NCI-H2029 (cell line): Measurements from ENCODE around the gene INTS1.

Source experiments
- DNase-seq: peaks from one replicate; lab custom pipeline; 2025; lab: John Stamatoyannopoulos, UW

Gene INTS1, protein sequence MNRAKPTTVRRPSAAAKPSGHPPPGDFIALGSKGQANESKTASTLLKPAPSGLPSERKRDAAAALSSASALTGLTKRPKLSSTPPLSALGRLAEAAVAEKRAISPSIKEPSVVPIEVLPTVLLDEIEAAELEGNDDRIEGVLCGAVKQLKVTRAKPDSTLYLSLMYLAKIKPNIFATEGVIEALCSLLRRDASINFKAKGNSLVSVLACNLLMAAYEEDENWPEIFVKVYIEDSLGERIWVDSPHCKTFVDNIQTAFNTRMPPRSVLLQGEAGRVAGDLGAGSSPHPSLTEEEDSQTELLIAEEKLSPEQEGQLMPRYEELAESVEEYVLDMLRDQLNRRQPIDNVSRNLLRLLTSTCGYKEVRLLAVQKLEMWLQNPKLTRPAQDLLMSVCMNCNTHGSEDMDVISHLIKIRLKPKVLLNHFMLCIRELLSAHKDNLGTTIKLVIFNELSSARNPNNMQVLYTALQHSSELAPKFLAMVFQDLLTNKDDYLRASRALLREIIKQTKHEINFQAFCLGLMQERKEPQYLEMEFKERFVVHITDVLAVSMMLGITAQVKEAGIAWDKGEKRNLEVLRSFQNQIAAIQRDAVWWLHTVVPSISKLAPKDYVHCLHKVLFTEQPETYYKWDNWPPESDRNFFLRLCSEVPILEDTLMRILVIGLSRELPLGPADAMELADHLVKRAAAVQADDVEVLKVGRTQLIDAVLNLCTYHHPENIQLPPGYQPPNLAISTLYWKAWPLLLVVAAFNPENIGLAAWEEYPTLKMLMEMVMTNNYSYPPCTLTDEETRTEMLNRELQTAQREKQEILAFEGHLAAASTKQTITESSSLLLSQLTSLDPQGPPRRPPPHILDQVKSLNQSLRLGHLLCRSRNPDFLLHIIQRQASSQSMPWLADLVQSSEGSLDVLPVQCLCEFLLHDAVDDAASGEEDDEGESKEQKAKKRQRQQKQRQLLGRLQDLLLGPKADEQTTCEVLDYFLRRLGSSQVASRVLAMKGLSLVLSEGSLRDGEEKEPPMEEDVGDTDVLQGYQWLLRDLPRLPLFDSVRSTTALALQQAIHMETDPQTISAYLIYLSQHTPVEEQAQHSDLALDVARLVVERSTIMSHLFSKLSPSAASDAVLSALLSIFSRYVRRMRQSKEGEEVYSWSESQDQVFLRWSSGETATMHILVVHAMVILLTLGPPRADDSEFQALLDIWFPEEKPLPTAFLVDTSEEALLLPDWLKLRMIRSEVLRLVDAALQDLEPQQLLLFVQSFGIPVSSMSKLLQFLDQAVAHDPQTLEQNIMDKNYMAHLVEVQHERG (N-terminal part only)

DNA sequence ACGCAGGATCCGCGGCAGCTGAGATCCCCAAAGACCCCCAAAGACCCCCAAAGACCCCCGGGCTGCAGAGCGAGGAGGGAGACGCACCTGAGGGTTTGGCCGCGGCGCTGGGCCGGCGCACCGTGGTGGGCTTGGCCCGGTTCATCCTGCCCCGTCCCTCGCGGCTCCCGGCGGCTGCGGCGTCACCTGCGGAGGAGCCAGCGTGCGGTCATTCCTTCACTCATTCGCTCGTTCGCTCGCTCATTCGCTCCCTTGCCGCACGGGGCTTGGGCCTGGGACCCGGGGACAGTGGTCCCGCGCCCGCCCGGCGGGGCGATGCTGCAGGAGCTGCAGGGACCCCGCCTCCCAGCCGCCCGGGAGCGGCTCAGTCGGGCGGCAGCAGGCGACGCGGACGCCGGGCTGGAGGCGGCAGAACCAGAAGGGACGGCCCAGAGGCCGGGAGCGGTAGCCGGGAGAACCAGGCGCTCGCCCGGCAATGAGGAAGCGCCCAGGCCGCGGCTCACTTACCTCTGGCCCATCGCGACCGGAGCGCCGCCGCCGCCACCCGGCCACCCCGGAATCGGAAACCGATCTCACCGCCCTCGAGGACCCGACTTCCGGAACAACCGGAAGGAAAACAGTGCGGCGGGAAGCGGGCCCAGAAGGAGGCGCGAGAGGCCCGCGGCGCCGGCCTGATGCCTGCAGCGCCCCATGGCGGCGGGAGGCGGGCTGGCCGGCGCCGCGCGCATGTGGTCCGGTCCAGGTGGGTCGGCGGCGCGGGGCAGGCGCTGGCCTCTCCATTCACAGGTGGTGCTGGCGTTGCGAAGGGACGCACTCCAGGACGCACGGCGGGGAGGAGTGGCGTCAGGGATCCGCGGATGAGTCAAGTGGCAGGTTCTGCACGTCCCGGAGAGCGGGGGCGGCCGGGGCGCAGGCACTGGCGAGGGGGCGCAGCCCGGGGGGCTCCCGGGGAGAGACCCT lies at the start of gene INTS1:
INTS1 (minus strand) TSS at position 574 of the 960 bp plus-strand sequence; CDS start at position 145, 429 bp downstream.
- peak; percentile 93 for DNase-seq

DNA sequence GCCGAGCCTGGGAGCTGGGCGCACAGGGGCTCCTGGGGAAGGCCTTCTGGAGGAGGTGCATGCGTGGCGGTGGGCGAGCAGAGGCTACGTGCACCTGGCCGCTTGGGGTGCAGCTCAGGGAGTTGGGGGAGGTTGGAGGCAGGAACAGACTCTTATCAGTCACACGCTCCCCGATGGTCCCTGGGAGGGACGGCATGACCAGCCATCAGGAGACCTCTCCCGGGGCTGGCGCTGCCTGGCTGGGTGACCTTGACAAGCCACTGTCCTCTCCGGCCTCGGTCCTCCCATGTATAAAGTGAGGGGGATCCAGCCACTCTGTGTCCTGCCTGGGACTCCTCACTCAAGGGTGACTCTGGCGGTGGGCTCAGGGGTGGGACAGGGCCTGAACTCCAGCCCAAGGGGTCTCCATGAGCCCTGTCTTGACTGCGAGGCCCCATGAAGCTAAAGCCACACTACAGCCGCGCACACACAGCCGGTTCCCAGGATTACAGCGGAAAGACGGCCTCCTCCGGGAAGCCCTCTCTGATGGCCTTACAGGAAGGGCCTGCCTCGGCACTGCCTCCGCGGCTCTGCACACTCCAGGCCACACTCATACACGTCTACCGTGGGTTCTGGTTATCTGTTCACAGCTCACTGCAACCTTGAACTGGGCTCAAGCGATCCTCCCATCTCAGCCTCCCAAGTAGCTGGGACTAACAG lies 49.5 kb upstream of the INTS1 start:
- no peak for DNase-seq

DNA sequence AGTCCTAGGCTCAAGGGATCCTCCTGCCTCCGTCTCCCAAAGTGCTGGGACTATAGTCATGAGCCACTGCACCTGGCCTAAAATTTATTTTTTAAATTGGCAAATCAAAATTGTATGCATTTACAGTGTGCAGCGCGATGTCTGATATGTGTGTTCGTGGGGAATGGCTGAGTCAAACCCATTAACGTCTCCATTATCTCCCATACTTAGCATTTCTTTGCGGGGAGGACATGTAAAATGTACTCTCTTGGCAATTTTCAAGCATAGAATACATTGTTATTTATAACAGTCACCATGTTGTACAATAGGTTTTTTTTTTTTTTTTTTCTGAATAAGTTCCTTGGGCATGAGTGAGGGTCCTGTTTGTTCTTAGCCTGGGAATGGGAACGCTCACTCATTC lies 48.0 kb upstream of the INTS1 start:
- no peak for DNase-seq

DNA sequence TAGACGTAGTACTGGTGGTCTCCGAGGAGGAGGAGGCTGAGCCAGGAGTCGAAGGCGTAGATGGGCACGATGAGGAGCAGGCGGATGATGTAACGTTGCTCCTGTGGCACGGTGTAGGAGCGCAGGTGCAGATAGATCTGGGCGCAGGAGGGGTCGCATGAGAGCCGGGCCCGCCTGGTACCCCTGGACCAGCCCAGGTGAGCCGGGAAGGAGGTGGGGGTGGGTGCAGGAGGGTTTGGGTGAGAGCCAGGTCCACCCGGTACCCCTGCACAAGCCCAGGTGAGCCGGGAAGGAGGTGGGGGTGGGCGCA lies 46.6 kb upstream of the INTS1 start:
- no peak for DNase-seq

DNA sequence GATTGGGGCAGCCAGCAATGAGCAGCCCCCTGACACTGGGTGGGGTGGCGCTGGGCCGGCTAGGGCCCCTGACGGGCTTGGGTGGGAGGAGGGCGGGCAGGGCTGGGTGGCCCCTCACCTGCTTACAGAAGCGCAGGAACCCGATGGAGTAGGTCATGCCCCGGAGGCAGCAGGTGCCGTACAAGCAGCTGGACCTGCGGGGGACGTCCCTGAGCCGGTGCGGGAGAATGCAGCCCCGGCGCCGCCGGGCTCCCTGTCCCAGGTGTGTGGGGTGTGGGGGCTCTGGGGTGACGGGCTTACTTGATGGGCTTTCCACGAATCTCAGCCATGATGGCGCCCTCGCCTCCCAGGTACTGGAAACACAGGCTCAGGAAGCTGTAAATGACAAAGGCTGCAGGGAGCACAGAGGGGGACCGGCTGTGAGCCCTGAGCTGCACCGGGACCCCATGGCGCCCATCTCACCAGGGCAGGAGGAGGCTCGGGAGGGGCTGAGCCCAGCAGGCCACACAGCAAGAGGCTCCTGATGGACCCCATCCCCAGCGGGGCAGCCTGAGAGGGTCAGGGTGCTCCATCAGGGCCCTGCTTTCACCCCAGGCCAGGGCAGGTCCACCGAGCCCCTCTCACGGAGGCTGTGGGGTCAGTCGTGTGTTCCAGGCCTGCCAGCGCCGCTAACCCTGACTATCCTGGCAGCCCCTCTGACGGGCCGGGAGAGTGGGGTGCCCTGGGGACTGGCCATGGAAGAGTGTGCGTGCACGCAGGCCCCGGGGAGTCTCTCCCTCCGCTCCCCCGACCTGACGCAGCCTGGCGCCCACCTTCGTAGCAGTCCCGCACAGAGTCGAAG lies 46.0 kb upstream of the INTS1 start:
- DNase-seq = no peak

DNA sequence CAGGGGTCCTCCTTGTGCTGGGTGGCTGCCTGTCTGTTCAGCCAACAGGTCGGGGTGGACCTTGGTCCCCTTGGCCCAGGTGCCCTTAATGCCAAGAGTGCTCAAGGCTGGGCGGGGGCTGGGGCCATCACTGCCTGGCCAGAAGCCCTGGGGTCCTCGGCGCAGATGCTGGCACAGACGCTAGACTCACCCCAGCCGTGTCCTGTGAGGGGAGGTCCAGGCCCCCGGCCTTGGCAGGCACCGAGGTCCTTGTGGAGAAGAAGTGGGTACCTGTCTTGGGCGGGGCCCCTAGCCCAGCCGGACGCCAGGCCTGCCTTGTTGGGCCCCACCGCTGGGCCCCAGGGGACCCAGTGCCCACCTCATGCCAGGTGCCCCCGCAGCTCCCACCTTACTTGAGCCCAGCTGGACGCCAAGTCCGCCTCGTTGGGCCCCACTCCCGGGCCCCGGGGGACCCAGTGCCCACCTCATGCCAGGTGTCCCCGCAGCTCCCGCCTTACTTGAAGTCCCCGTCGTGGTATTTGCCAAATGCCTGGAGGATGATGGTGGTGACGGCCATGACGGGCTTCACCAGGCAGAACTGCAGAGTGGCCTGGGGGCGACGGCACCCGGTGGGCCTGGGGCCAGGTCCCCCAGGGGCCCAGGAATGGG lies 45.3 kb upstream of the INTS1 start:
- no peak for DNase-seq

DNA sequence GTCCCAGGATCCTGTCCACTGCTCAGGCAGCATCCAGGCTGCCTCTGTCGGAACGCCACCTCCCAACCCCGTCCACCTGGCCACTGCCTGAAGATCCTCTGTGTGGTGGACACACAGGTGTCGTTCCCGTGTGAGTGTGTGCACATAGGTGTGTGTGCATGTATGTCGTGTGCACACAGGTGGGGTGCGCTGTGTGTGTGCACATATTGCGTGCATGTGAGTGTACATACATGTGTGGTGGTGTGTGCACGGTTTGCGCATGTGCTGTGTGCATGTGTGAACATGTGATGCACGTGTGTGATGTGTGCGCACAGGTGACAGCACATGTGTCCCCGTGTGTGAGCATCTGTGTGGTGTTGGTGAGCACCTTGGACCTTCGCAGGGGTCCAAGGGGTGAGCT lies 44.8 kb upstream of the INTS1 start:
- DNase-seq = no peak

DNA sequence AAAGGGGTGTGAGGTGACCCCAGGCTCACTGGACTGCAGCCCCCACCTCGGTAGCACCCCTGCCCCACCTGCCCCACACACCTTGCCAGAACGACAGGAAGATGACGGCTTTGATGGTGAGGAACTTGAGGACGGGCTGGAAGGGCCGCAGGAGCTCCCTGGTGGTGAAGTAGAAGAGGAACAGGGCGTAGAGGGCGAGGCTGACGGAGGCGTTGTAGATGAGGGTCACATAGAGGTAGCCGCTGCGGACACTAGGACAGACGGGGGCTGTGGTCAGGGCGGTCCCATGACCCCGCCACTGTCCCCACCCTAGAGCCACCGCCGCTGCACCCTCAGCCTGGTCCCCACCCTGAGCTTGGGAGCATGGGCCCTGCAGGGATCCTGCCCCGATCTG lies 44.2 kb upstream of the INTS1 start:
- DNase-seq = no peak

DNA sequence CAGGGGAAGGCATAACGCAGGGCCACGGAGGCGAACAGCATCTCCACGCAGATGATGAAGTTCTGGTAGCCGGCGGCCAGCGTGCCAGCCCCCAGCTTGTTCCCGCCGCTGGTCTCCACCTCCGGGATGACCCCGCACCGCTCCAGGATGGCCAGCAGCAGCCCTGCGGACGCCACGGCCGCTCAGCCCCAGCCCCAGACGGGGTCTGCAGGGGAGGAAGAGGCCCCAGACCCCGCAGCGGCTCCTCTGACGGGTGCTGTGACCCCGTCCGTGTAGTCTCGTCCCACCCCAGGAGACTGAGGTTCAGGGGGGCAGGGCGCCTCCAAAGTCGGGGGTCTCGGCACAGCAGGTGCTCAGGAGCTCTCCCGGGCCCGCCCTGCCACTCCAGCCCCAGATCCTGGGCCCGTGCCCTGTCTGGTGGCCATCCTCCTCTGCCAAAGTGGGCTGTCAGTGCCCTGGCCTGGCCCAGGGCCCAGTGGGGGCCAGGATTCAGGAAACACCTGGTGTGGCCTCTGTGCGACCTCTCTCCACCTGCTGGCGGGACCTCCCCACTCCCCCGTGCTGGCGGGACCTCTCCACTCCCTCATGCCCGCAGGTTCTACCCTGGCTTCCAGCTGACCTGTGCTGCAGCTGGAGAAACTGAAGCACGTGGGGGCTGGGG lies 43.7 kb upstream of the INTS1 start:
- DNase-seq = no peak

DNA sequence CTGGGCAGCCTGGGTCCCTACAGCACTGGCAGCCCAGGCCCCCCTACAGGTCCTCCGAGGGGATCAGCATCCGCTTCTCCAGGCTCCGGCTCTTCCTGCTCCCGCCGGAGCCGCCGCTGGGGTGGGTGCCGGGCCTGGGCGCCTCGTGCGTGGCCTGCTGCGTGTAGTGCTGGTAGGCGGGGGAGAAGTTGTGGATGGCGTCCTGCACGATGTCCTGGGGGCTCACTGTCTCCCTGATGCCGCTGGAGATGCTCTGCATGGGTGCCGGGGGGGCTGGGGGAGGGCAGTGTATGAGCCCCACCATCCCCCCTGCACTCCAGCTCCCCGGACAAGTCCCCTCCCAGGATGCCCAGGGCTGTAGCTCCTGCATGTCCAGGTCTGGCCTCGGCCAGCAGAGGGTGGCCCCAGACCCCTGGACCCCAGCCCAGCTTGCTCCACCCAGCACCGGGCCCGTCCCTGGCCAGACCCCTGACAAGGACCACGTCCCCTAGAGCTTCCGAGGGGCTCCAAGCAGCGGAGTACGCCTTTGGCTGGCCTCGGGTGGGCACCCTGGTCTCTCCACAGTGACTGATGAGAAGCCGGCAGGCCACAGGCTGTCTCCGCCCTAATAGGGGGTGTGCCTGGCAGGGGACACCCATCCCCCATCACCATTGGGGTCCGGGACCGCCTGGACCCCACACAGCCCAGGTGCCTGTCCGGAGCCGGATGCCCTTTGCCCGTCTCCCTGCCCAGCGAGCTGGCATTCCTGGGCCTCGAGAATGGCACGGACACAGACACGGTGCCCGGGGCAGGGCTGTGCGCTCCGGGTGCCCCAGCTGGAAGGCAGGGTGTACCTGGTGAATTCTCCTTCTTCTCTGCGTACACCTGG lies 43.0 kb upstream of the INTS1 start:
- no peak for DNase-seq

DNA sequence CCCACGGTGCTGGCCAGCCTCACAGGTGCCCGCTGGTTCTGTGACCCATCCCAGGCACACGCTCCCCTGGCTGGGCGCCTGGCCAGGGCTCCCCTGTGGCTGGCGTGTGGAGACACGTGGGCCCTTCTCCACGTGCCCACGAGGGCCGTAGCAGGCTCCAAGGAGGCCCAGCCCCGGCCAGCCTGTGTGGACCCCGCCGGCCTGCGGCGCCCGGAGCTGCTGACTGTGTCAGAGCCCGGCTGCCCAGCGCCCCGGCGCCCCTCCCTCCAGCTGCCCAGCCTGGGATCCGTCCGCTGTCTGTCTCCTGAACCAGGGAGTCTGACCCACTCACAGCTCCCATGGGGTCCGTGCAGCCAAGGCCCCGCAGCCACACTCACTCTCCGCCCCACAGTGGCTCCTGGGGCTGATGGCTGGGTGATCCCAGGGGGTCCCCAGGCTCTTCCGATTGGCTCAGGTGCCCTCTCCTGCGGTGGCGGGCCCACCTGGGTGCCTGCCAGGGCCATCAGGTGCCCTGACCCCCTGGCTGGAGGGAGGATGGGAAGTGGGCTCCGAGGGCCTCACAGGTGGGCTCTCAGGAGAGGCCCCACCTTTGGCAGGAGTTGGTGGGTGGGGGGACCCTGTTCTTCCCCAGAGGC lies 42.2 kb upstream of the INTS1 start:
- DNase-seq = no peak

DNA sequence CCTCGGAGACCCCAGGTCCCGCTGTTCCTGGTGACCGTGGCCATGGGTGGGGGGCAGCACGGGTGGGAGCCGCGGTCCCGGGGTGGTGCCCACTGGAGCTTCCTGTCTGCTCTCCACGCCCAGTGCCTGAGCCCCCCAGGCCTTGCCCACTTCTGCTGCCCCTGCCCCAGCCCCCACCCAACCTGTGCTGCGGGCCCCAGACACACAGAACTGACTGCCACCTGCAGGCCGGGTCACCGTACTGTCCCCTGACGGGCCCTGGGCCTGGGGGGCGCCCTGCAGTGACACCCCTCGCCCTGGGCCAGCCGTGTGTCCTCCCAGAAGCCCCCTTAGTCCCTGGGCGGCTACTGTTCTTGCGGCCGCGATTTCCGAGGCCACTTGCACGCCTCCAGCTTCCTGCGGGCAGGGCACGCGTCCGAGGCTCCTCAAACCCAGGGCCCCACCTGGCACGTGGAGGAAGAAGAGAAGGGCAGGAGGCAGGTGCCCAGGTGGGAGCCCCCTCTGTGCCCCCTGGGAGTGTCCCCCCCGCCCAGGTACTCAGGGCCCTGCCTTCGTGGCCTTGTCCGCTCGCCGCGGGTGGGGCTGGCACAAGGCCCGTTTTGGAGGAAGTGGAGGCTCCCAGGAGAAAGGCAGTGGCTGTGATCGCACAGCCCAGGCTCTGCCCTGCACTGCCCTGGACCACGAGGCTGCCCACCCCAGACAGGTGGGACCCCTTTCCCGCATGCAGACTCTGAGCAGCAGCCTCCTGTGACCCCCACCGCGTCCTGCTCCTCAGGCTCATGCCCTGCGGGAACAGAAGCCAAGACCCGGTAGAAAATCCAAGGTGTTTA lies 41.4 kb upstream of the INTS1 start:
- no peak for DNase-seq

DNA sequence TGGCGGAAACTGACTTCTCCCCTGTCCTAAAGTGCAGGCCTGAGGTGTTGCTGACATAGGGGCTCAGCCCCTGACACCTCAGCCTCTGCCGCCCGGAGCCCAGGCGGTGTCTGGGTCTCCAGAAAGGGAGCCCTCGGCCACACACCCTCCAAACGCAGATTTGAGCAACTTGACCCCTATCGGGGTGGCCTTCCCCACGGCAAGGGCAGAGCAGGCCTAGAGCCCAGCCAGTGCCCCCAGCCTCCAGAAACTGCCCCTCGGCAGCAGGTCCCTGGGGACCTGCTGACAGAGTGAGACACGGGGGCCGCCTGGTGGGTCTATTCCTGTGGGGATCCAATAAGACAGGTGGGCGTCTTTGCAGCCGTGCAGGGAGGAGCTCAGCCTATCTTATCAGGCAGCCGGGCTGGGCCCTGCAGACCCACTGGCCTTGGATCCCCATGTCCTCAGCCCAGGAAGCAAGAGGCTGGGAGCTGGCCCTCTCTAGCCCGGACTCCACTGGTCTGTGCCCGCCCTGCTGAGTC lies 40.8 kb upstream of the INTS1 start:
- no peak for DNase-seq

DNA sequence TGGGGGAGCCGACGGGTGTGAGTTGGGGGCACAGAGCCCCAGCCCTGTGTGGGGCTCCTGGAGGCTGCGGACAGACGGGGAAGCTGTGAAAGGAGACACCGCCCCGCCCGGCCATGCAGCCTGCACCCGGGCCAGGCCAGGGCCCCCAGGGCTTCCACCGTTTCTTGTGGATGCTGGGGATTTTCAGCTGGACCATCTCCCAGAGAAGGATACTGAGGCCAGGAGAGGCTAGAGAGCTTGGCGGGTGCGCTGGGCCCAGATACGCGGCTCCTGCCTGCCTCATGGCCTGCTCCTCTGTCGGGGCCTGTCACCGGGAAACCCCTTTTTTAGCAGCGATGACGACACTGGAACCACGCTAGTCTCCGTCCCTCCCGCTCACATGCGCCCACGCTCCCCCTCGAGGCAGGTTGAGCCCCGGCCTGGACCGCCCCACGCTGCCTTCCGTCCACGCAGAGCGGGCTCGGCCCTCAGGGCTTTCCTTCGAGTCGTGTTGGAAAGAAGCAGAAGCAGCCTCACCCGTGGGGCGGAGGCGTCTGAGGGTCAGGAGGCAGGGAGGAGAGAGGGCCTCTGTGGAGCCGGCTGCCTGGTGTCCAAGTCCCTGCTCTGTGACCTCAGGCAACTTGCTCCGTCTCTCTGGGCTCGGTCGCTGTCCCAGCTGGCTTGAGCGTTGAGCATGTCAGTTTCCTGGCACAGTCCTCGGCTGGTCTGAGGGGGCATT lies 40.1 kb upstream of the INTS1 start:
- no peak for DNase-seq

DNA sequence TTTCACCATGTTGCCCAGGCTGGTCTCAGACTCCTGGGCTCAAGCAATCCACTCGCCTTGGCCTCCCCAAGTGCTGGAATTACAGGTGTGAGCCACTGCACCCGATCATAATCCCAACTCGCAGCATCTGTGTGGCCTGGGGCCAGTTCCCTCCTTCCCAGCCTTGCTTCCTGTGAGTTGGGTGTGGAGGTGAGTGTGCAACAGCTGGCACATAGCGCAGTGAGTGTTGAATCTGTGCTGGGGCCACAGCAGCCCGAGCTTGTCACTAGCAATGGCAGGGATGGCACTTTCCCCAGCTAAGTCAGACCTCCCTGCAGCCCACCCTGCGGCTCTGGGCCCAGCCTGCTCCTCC lies 39.6 kb upstream of the INTS1 start:
- no peak for DNase-seq
